ENCODE data around the gene TRIM41.
"Not testable (repeated sequence)": the region's sequence is repeated elsewhere in the genome, so short reads cannot be mapped to it uniquely, and the experiment has no call there.

TRIM41 gene

DNA sequence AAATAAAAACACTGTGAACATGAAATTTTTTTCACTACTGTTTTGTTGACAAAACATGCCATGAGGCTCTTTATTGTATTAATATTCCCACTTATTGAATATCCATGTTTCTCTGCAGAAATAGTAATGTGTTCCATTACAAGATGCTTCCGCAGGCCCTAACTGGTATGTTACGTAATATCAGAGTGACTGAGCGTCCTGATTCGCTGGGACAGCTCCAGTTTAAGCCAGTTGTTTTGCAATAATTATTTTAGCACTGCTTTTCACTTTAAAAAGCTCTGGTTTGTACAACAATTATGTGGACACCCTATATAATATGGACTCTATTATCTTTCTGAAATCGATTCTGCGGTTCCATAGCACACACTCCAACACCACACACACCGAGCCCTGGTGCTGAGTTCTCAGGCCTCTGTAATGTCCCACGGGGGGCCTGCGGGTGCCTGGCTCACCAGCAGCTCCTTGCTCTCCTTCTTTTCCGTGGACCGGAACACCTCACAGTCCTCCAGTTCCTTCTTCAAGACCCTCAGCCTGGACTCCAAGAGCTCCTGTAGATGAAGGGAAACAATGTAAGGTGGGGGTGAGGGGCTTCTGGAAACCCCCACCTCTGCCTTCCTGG lies 19.9 kb upstream of the TRIM41 start:
- H3K27ac Mint-ChIP-seq = no peak overlapping the region
- ATAC-seq (no peak), DNase-seq (no peak)
- H3K4me1 Mint-ChIP-seq = peaks cover 42% of the 10 kb centered on the region
- no peaks in the 10 kb centered on the region for H3K9me3 Mint-ChIP-seq
- H3K27me3 Mint-ChIP-seq = peaks cover 53% of the 10 kb centered on the region
- H3K4me3 Mint-ChIP-seq = peak overlapping the region; percentile 88 to 93

DNA sequence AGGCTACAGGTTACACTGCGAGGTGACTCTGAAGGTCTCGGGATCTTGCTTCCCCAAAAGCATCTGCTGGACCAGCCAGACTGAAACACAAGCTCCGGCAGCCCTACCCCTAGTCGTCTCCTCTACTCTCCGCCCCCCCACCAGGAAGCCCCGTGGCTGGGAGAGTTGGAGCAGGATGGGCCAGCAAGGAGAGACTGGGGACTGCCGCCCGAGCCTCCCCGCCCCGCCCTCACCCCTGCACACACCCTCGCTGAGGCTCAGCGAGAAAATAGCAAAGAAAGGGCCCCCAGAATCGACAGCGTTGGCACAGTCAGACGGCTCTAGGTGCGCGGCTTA lies 19.3 kb upstream of the TRIM41 start:
- Mint-ChIP-seq H3K4me3 (peak overlapping the region; percentile 88 to 93), H3K4me1 (peaks cover 45% of the 10 kb centered on the region), H3K27ac (peak overlapping the region; percentile 23 to 31), H3K27me3 (peaks cover 53% of the 10 kb centered on the region), H3K9me3 (no peaks in the 10 kb centered on the region)
- ATAC-seq (peak; percentile 9), DNase-seq (no peak)

DNA sequence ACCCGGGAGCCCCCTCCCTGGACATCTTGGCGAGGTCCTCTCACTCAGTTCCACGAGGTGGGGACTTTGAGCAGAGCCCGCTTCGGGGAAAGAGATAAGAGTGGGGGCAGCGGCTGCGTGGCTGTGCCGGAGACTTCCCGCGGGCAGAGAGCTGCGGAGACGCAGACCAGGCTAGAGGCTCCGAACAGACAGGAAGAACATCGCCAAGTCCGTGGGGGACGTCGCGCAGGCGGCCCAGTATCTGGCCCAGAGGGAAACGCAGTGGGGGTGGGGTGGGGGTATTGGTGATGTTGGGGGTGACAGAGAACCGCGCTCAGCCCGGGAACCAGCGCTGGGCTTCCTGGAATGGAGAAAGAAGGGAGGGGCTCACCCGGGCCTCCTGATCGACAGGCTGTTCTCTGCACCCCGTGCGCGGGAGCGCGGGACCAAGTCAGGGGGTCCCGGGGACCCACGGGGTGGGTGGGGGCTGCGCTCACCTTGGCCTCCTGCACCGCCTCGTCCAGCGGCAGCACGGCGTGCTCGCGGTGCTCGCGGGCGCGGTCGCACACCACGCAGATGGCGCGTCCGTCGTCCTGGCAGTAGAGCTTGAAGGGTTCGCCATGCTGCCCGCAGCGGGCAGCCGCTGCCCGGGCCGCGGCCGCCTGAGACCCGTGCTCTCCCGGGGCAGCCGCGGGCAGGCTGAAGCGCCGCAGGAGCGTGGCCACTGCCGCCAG lies 18.8 kb upstream of the TRIM41 start:
- Mint-ChIP-seq H3K27me3 (peaks cover 53% of the 10 kb centered on the region), H3K4me1 (peaks cover 45% of the 10 kb centered on the region), H3K27ac (peak overlapping the region; percentile 23 to 31), H3K4me3 (peak overlapping the region; percentile 88 to 93), H3K9me3 (no peaks in the 10 kb centered on the region)
- DNase-seq (no peak), ATAC-seq (peak; percentile 11)

DNA sequence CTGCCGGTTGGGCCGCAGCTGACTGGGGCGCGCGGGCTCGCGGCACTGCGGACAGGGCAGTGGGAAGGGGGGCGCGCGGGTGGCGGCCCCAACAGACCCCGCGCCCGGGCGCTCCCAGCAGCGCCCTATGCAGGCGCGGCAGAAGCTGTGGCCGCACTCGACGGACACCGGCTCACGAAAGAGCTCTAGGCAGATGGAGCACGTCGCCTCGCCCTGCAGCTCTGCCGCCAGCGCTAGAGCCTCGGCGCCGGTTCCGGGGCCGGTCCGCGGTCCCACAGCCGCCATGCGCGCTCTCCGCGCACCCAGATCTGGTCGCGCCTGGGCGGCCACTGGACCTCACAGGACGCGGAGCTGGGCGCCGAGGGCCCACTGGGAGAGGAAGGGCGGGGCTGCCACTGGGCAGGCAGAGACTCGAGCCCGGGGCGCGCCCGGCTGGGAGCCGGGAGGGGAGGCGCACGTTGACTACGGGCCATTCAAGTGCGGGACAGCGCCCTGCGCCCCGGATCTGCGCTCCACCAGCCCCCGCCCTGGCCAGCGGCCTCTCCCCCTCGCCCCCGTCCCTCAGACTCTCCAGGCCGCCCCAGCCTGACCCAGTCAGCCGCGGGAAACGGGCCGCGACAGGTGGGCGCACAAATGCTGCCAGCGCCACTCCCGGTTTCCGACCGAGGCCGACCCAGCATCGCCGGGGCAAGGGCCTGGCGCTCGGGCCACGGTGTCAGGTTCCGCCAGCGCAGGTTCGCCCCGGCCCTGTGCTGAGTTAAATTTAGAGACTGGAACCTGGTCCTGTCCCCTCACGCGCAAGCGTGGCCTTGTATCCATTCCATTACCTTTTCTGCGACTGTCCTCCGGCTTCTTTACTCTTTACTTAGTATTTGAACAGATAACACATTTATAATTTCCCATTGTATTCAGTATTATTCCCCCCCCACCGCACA lies 18.0 kb upstream of the TRIM41 start, which contains the start of gene TRIM7:
Gene TRIM7, minus strand, starts transcription at position 371 of the 935 bp plus-strand sequence. Its CDS starts 86 bp downstream, at position 285.
- H3K4me1 Mint-ChIP-seq = peaks cover 45% of the 10 kb centered on the region
- DNase-seq (peak in 1 of 2 donors; percentile 40), ATAC-seq (peak; percentile 8)
- H3K27ac Mint-ChIP-seq = peak within 1 kb of the TSS; percentile 47 to 100
- no peaks in the 10 kb centered on the region for H3K9me3 Mint-ChIP-seq
- peaks cover 50% of the 10 kb centered on the region for H3K27me3 Mint-ChIP-seq
- H3K4me3 Mint-ChIP-seq = peak within 1 kb of the TSS; percentile 88 to 93

DNA sequence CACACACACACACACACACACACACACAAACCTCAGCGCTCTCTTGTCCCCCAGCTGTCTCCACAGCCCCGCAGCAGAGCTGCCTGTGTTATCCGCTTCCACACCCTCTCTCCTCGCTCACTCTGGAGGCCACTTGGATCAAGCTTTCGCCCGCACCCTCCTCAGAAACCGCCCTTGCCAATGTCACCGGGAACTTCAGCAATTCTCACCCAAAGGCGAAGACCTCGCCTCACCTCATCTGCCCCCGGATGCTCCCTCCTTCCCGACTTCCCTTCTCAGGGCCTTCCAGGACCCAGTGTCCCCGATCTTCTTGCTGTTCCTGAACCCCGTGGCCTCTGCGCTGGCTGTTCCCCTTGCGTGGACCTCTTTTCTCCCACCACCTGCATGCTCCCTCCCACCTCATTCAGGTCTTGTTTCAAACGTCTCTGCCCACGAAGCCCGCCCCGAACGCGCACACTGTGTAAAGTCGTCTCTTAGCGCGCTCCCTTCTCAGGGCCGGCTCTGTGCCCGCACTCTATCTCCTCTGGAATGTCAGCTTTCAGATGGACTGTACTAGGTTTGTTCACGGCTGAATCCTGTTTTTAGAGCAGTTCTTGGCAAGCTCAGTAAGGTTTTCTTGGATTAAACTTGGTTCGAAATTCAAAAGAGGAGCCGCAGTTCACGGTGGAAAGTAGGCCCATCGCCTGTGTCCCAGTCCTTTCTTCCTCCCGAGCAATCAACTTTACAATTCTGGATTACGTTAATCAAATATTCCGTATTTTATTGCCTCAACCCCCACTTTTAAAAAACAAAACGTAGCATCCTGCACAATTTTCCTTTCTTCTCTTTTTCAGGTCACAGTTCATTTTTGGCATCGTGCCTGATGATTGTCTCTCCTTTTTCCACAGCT lies 17.1 kb upstream of the TRIM41 start:
- Mint-ChIP-seq H3K4me1 (peaks cover 46% of the 10 kb centered on the region), H3K9me3 (no peaks in the 10 kb centered on the region), H3K27me3 (peaks cover 42% of the 10 kb centered on the region), H3K4me3 (peak overlapping the region; percentile 82 to 85), H3K27ac (peak overlapping the region; percentile 93 to 100)
- ATAC-seq = no peak
- DNase-seq = no peak

DNA sequence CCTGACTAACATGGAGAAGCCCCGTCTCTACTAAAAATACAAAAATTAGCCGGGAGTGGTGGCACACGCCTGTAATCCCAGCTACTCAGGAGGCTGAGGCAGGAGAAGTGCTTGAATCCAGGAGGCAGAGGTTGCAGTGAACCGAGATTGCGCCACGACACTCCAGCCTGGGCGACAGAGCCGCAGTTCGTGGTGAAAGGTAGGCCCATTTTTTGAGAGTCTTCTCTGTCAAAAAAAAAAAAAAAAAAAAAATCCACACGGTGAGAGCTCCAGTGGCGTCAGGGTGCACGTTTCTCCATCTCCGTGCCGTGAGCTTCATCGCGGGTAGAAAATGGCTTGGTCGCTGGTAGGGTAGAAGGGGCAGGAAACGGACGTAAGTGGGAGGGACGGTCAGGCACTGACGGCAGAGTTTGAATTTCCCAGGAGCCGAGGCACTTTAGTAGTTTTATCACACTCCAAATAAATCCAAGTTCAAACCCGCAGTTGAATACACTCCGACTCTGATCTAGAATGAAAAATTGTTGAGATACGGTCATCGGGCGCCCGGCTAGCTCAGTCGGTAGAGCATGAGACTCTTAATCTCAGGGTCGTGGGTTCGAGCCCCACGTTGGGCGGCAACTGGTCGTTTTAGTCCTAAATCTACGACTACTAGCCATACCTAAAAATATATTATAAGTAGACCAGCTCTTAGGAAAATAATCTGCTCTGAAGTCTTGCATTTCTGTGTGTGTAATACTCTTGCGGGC lies 15.7 kb upstream of the TRIM41 start:
- DNase-seq = peak; percentile 81 to 86
- Mint-ChIP-seq H3K27me3 (peaks cover 32% of the 10 kb centered on the region), H3K4me3 (peak overlapping the region; percentile 82 to 85), H3K27ac (peak overlapping the region; percentile 93 to 100), H3K4me1 (peaks cover 50% of the 10 kb centered on the region), H3K9me3 (no peaks in the 10 kb centered on the region)
- ATAC-seq = peak; percentile 72

DNA sequence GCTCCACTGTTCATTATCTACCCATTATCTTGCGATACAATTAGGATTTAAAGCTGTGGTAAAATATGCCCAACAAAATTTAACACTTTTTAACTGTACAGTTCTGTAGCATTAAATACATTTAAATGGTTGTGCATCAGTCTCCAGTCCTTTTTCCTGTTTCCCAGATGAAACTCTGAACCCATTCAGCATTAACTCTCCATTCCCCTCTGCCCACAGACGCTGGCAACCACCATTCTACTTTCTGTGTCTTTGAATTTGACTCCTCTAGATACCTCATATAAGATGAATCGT lies 15.2 kb upstream of the TRIM41 start:
- peak overlapping the region in 1 of 2 donors; percentile 100 for H3K27ac Mint-ChIP-seq
- DNase-seq (no peak), ATAC-seq (no peak)
- H3K4me3 Mint-ChIP-seq = peak overlapping the region; percentile 82 to 85
- H3K9me3 Mint-ChIP-seq = no peaks in the 10 kb centered on the region
- peaks cover 50% of the 10 kb centered on the region for H3K4me1 Mint-ChIP-seq
- H3K27me3 Mint-ChIP-seq = peaks cover 32% of the 10 kb centered on the region

DNA sequence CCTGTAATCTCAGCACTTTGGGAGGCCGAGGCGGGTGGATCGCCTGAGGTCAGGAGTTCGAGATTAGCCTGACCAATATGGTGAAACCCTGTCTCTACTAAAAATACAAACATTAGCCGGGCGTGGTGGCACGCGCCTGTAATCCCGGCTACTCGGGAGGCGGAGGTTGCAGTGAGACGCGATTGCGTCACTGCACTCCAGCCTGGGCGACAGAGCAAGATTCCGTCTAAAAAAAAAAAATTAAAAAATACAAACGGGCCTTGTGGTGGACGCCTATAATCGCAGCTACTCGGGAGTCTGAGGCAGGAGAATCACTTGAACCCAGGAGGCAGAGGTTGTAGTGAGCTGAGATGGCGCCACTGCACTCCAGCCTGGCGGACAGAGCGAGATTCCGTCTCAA lies 14.1 kb upstream of the TRIM41 start:
- DNase-seq, ATAC-seq, H3K4me3 Mint-ChIP-seq, H3K9me3 Mint-ChIP-seq, H3K27ac Mint-ChIP-seq: not testable (repeated sequence)
- Mint-ChIP-seq H3K4me1 (peaks cover 44% of the 10 kb centered on the region), H3K27me3 (peaks cover 21% of the 10 kb centered on the region)

DNA sequence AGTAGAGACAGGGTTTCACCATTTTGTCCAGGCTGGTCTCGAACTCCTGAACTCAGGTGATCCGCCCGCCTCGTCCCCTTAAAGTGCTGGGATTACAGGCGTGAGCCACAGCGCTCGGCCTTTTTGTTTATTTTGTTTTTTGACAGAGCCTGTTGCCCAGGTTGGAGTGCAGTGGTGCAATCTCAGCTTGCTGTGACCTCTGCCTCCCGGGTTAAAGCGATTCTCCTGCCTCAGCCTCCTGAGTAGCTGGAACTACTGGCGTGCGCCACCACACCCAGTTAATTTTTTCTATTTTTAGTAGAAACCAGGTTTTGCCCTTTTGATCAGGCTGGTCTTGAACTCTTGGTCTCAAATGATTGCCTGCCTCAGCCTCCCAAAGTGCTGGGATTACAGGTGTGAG lies 12.9 kb upstream of the TRIM41 start:
- not testable (repeated sequence) for ATAC-seq, H3K27ac Mint-ChIP-seq

DNA sequence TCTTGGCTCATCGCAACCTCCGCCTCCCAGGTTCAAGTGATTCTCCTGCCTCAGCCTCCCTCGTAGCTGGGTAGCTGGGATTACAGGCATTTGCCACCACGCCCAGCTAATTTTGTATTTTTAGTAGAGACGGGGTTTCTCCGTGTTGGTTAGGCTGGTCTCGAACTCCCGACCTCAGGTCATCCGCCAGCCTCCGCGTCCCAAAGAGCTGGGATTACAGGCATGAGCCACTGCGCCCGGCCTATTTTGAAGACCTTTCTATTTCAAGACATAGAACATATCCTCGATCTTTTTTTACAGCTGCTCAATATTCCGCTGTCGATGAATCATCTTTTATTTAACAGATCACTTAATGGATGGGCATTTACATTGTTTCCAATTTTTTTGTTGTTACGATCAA lies 12.4 kb upstream of the TRIM41 start:
- not testable (repeated sequence) for H3K4me3 Mint-ChIP-seq, DNase-seq
- H3K4me1 Mint-ChIP-seq = peaks cover 33% of the 10 kb centered on the region

More for the DNA sequence above, 12.9 kb upstream of the TRIM41 start:
- Mint-ChIP-seq H3K4me1 (peaks cover 39% of the 10 kb centered on the region), H3K27me3 (peaks cover 17% of the 10 kb centered on the region)
- not testable (repeated sequence) for DNase-seq, H3K4me3 Mint-ChIP-seq, H3K9me3 Mint-ChIP-seq

DNA sequence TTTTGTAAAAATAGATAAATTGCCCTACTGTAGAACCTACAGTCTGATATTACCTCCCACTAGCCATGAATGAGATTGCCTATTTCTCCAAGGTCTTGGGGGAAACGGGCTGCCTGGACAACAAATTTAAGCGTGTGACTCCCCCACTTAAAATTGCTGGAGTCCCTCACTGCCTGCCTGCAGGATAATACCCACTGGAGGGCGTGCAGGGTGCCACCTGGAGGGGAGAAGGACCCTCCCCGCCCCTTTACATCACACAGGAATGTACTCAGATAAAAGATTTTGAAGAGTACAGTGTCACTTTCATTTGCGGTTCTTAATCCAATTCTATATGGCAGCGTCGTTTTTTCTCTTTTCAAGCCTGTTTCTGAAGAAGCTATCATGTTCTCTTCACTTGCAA lies 11.9 kb upstream of the TRIM41 start:
- no peak overlapping the region for H3K4me3 Mint-ChIP-seq
- H3K9me3 Mint-ChIP-seq = no peaks in the 10 kb centered on the region
- DNase-seq (no peak), ATAC-seq (no peak)
- H3K4me1 Mint-ChIP-seq = peaks cover 30% of the 10 kb centered on the region
- H3K27me3 Mint-ChIP-seq = peaks cover 7% of the 10 kb centered on the region
- H3K27ac Mint-ChIP-seq = no peak overlapping the region

More for the DNA sequence above, 12.4 kb upstream of the TRIM41 start:
- not testable (repeated sequence) for H3K27ac Mint-ChIP-seq, H3K9me3 Mint-ChIP-seq, ATAC-seq
- H3K27me3 Mint-ChIP-seq = peaks cover 12% of the 10 kb centered on the region

DNA sequence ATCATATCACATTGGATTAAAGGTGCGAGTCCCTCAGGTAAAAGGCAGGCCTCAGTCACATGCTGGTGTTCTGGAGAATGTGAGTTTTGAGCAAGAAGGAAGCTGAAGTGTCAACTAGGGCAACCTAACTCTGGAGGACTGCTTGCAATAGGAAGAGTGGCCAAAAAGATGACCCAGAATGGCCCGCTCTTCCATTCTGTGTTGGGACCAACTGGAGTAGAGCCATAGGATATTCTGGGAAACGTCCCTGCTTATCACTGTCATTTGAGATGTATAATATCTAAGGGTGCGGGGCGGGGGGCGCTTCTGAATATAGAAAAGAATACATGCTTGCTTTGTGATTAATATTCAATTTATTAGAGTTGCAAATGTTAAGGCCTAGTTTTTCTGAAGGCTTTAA lies 11.0 kb upstream of the TRIM41 start:
- no peaks in the 10 kb centered on the region for H3K27me3 Mint-ChIP-seq
- H3K4me1 Mint-ChIP-seq = peaks cover 25% of the 10 kb centered on the region
- DNase-seq (no peak), ATAC-seq (no peak)
- H3K9me3 Mint-ChIP-seq = no peaks in the 10 kb centered on the region
- no peak overlapping the region for H3K4me3 Mint-ChIP-seq
- H3K27ac Mint-ChIP-seq = no peak overlapping the region

DNA sequence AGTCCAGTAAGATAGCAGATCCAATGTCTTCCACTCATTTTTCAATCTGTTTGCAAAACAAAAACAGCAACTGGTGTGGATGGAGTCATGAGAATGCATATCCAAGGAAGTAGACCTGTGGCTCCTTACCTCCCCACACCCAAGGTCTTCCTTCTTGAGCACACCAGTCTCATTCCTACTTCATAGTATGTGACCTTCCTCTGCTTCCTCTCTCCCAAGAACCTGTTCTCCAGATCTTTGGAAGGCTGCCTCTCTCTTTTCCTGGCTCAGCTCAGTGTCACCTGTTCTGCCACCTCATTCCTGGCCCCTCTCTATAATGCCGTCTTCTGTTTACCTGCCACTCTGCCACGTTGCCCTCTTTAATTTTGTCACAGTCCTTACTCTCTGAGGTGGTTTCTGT lies 10.1 kb upstream of the TRIM41 start:
- ATAC-seq (no peak), DNase-seq (no peak)
- Mint-ChIP-seq H3K27ac (no peak overlapping the region), H3K4me3 (no peak overlapping the region), H3K27me3 (no peaks in the 10 kb centered on the region), H3K9me3 (no peaks in the 10 kb centered on the region), H3K4me1 (peaks cover 22% of the 10 kb centered on the region)

DNA sequence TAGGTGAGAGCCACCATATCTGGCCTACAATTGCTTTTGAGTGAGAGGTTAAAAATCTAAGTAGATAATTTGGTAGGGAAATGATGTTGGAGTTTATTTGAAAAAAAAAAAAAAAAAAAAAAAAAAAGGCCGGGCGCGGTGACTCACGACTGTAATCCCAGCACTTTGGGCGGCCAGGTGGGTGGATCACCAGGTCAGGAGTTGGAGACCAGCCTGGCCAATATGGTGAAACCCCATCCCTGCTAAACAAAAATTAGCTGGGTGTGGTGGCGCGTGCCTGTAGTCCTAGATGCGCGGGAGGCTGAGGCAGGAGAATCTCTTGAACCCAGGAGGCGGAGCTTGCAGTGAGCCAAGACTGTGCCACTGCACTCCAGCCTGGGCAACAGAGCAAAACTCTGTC lies 8.8 kb upstream of the TRIM41 start:
- H3K27me3 Mint-ChIP-seq, H3K4me3 Mint-ChIP-seq, H3K27ac Mint-ChIP-seq, ATAC-seq, H3K9me3 Mint-ChIP-seq, DNase-seq: not testable (repeated sequence)
- peaks cover 25% of the 10 kb centered on the region for H3K4me1 Mint-ChIP-seq
